Measurements from ENCODE around the gene ASS1. TPM values are rescaled to one million over a fixed set of nuclear protein-coding genes. Genes with fewer than 3 reads are reported as not detected.

The ASS1 gene
- total and polyA plus RNA-seq, 2 donors (not counting 1 experiment from before 2014, with no cell fraction given), result 0.30 to 0.44 TPM

- Mint-ChIP-seq H3K4me3 (no peak overlapping the region), H3K9me3 (ENCODE audit: insufficient read depth) (no peaks in the 10 kb centered on the region), H3K27ac (no peak overlapping the region), H3K27me3 (peaks cover 42% of the 10 kb centered on the region), H3K4me1 (no peaks in the 10 kb centered on the region)
- Histone ChIP-seq H3K27ac (ENCODE audit: low read length in 2 of 2) (no peak overlapping the region), H3K36me3 (replicated peaks in 1 of 2; ENCODE audit: control extremely low read depth in 1 of 2, control insufficient read depth in 1 of 2, extremely low read depth in 1 of 2, insufficient read depth in 2 of 2, low read length in 1 of 2) (no peaks in the 10 kb centered on the region), H3K9me3 (ENCODE audit: control extremely low read depth in 1 of 3, control insufficient read depth in 2 of 3, insufficient read depth in 1 of 3, low read length in 2 of 3) (peaks cover 0 to under 1% (median 0%) of the 10 kb centered on the region in 3 donors), H3K27me3 (replicated peaks in 1 of 4; ENCODE audit: control extremely low read depth in 1 of 4, control insufficient read depth in 3 of 4, insufficient read depth in 4 of 4, low read length in 3 of 4) (peaks cover 0 to 24% (median 2%) of the 10 kb centered on the region in 4 experiments), H2AFZ (ENCODE audit: insufficient read depth, low read depth, low read length, poor library complexity, severe bottlenecking) (no peak overlapping the region), H3K9ac (ENCODE audit: low read length) (no peak overlapping the region), H3K4me2 (replicated peaks; ENCODE audit: low read depth, low read length, poor library complexity, severe bottlenecking) (no peak overlapping the region), H3K4me1 (ENCODE audit: control insufficient read depth in 2 of 2, insufficient read depth in 2 of 2, low read length in 2 of 2) (no peaks in the 10 kb centered on the region), H3K79me2 (ENCODE audit: control insufficient read depth, insufficient read depth, low read length) (no peaks in the 10 kb centered on the region), H4K20me1 (ENCODE audit: control insufficient read depth, insufficient read depth, low read length, poor library complexity, severe bottlenecking) (no peaks in the 10 kb centered on the region), H3K4me3 (ENCODE audit: control extremely low read depth in 1 of 5, extremely low read depth in 1 of 5, insufficient read depth in 1 of 5, low read depth in 2 of 5, low read length in 4 of 5) (no peak overlapping the region)
- ChIA-PET CTCF (no interaction called here), POLR2A (no interaction called here)
- intact Hi-C loops (cut with micrococcal nuclease), result no loop called here
- DNase-seq (no peak), ATAC-seq (ENCODE audit: low read depth) (no peak)
- TF ChIP-seq, protein P1, sequence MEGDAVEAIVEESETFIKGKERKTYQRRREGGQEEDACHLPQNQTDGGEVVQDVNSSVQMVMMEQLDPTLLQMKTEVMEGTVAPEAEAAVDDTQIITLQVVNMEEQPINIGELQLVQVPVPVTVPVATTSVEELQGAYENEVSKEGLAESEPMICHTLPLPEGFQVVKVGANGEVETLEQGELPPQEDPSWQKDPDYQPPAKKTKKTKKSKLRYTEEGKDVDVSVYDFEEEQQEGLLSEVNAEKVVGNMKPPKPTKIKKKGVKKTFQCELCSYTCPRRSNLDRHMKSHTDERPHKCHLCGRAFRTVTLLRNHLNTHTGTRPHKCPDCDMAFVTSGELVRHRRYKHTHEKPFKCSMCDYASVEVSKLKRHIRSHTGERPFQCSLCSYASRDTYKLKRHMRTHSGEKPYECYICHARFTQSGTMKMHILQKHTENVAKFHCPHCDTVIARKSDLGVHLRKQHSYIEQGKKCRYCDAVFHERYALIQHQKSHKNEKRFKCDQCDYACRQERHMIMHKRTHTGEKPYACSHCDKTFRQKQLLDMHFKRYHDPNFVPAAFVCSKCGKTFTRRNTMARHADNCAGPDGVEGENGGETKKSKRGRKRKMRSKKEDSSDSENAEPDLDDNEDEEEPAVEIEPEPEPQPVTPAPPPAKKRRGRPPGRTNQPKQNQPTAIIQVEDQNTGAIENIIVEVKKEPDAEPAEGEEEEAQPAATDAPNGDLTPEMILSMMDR (IDR thresholded peaks at IDR 0.05), result no peak
- no peak for TF ChIP-seq EZH2 (IDR thresholded peaks at IDR 0.05; ENCODE audit: borderline replicate concordance, insufficient read depth, low read depth, low read length, poor library complexity, severe bottlenecking)
- whole genome bisulfite sequencing (ENCODE audit: insufficient coverage), result 77% methylated on average over 6 of the region's 8 CpGs
These were observed 98.6 kb downstream of the ASS1 start for GRCh38 chr9:130543368-130543767.

GRCh38 chr9:130543859-130544258 lies 99.1 kb downstream of the ASS1 start:
- Mint-ChIP-seq H3K9me3 (ENCODE audit: insufficient read depth) (no peaks in the 10 kb centered on the region), H3K4me1 (no peaks in the 10 kb centered on the region), H3K4me3 (no peak overlapping the region), H3K27me3 (peaks cover 37% of the 10 kb centered on the region), H3K27ac (no peak overlapping the region)
- WGBS (ENCODE audit: insufficient coverage), result 94% methylated on average over 3 of the region's 6 CpGs
- peaks cover 0 to 5% (median under 1%) of the 10 kb centered on the region in 3 donors for H3K9me3 ChIP-seq (ENCODE audit: control extremely low read depth in 1 of 3, control insufficient read depth in 2 of 3, insufficient read depth in 1 of 3, low read length in 2 of 3)
- no peaks in the 10 kb centered on the region for H3K79me2 ChIP-seq (ENCODE audit: control insufficient read depth, insufficient read depth, low read length)
- no peak overlapping the region for H3K27ac ChIP-seq (ENCODE audit: low read length in 2 of 2)
- ChIA-PET CTCF (no interaction called here), POLR2A (no interaction called here)
- ATAC-seq (ENCODE audit: low read depth) (no peak), DNase-seq (no peak)
- no peaks in the 10 kb centered on the region for H3K4me1 ChIP-seq (ENCODE audit: control insufficient read depth in 2 of 2, insufficient read depth in 2 of 2, low read length in 2 of 2)
- no peaks in the 10 kb centered on the region for H3K36me3 ChIP-seq (replicated peaks in 1 of 2; ENCODE audit: control extremely low read depth in 1 of 2, control insufficient read depth in 1 of 2, extremely low read depth in 1 of 2, insufficient read depth in 2 of 2, low read length in 1 of 2)
- H2AFZ ChIP-seq (ENCODE audit: insufficient read depth, low read depth, low read length, poor library complexity, severe bottlenecking), result no peak overlapping the region
- TF ChIP-seq EZH2 (IDR thresholded peaks at IDR 0.05; ENCODE audit: borderline replicate concordance, insufficient read depth, low read depth, low read length, poor library complexity, severe bottlenecking), result no peak
- TF ChIP-seq, protein P1 (IDR thresholded peaks at IDR 0.05), result no peak
- H3K4me3 ChIP-seq (ENCODE audit: control extremely low read depth in 1 of 5, extremely low read depth in 1 of 5, insufficient read depth in 1 of 5, low read depth in 2 of 5, low read length in 4 of 5), result no peak overlapping the region
- H3K27me3 ChIP-seq (replicated peaks in 1 of 4; ENCODE audit: control extremely low read depth in 1 of 4, control insufficient read depth in 3 of 4, insufficient read depth in 4 of 4, low read length in 3 of 4), result peaks cover 0 to 20% (median under 1%) of the 10 kb centered on the region in 4 experiments
- H4K20me1 ChIP-seq (ENCODE audit: control insufficient read depth, insufficient read depth, low read length, poor library complexity, severe bottlenecking), result no peaks in the 10 kb centered on the region
- no peak overlapping the region for H3K9ac ChIP-seq (ENCODE audit: low read length)
- intact Hi-C loops (cut with micrococcal nuclease), result no loop called here
- H3K4me2 ChIP-seq (replicated peaks; ENCODE audit: low read depth, low read length, poor library complexity, severe bottlenecking), result no peak overlapping the region
